Measurements from ENCODE around the gene PPP1R9B.
A peak's percentile ranks its signal among the peaks of the same experiment; 100 is the strongest.

PPP1R9B gene

GRCh38 chr17:50150354-50151040, at the start of gene PPP1R9B:
Gene PPP1R9B, minus strand, starts transcription at chr17:50150677. Its CDS starts 164 bp downstream, at chr17:50150513.
- peak; percentile 72 for DNase-seq

- DNase-seq: peak; percentile 92
Measured at GRCh38 chr17:50199803-50200456, 49.5 kb upstream of the PPP1R9B start.

GRCh38 chr17:50199211-50199802, 48.8 kb upstream of the PPP1R9B start:
- DNase-seq: no peak

- peak; percentile 62 for DNase-seq
Measured at GRCh38 chr17:50198026-50198669, 47.7 kb upstream of the PPP1R9B start.

GRCh38 chr17:50196826-50197225, 46.3 kb upstream of the PPP1R9B start:
- no peak for DNase-seq

- no peak for DNase-seq
Measured at GRCh38 chr17:50196036-50196435, 45.6 kb upstream of the PPP1R9B start.

- no peak for DNase-seq
Measured at GRCh38 chr17:50194934-50195865, 44.7 kb upstream of the PPP1R9B start.

- no peak for DNase-seq
Measured at GRCh38 chr17:50194140-50194933, 43.9 kb upstream of the PPP1R9B start.

- DNase-seq: no peak
Measured at GRCh38 chr17:50192618-50193291, 42.3 kb upstream of the PPP1R9B start.

- DNase-seq: no peak
Measured at GRCh38 chr17:50192144-50192617, 41.7 kb upstream of the PPP1R9B start.

GRCh38 chr17:50191359-50192143, 41.1 kb upstream of the PPP1R9B start:
- no peak for DNase-seq

GRCh38 chr17:50190603-50191358, 40.3 kb upstream of the PPP1R9B start:
- no peak for DNase-seq

GRCh38 chr17:50190293-50190602, 39.8 kb upstream of the PPP1R9B start:
- no peak for DNase-seq

- no peak for DNase-seq
Measured at GRCh38 chr17:50189550-50190292, 39.2 kb upstream of the PPP1R9B start.

GRCh38 chr17:50188921-50189549, 38.6 kb upstream of the PPP1R9B start:
- DNase-seq: no peak

- DNase-seq: no peak
Measured at GRCh38 chr17:50188531-50188920, 38.0 kb upstream of the PPP1R9B start.

- no peak for DNase-seq
Measured at GRCh38 chr17:50187751-50188530, 37.5 kb upstream of the PPP1R9B start.

- no peak for DNase-seq
Measured at GRCh38 chr17:50187394-50187725, 36.9 kb upstream of the PPP1R9B start.
